A673 (cell line): ENCODE data around the gene TPGS1.

ENCODE experiments used
- CTCF ChIP-seq: fragments of 300-800, 200-600 bp; sonication (generic); conservative IDR thresholded peaks from 2 replicates; pipeline ENCODE4 v1.5.1; 2017; ENCODE audit warnings: low read depth, mild to moderate bottlenecking, antibody characterized with exemption, low read length, moderate library complexity, mixed read lengths
- EZH2 ChIP-seq: fragments of 200-600 bp; sonication (generic); IDR thresholded peaks from 2 replicates; pipeline ENCODE4 v1.6.1; 2017; ENCODE audit warnings: borderline replicate concordance, low read depth, mild to moderate bottlenecking, mixed read lengths, antibody characterized with exemption, low read length; ENCODE audit not compliant: poor library complexity, severe bottlenecking

GRCh38 chr19:474126-475078 lies 32.9 kb upstream of the TPGS1 start:
- no peak for TF ChIP-seq CTCF
- no peak for TF ChIP-seq EZH2
